Hepatocyte (in vitro differentiated cells): ENCODE measurements around the gene LRMDA. TPM values are rescaled to one million over a fixed set of nuclear protein-coding genes. Genes with fewer than 3 reads are reported as not detected.

Source experiments
- DNase-seq: peaks from one replicate; pipeline ENCODE4 v3.0.0-alpha.2; 2016; ENCODE audit warnings: low spot score
- H2AFZ ChIP-seq: fragments of 200-600 bp; sonication (generic); 2 replicates; pipeline ENCODE4 v1.6.0; 2016; ENCODE audit warnings: antibody characterized with exemption, mild to moderate bottlenecking
- H3K27ac ChIP-seq: fragments of 200-600 bp; sonication (generic); 2 replicates; pipeline ENCODE4 v1.5.1; 2016; ENCODE audit warnings: mild to moderate bottlenecking
- H3K27me3 ChIP-seq: fragments of 200-600 bp; sonication (generic); 2 replicates; pipeline ENCODE4 v1.6.1; 2016
- H3K36me3 ChIP-seq: fragments of 200-600 bp; sonication (generic); replicated peaks from 2 replicates; pipeline ENCODE4 v1.5.1; 2016; ENCODE audit warnings: low read depth; ENCODE audit not compliant: insufficient read depth
- H3K4me1 ChIP-seq: fragments of 200-600 bp; sonication (generic); 2 replicates; pipeline ENCODE4 v1.5.1; 2016; ENCODE audit warnings: mild to moderate bottlenecking, moderate library complexity; ENCODE audit not compliant: insufficient read depth
- H3K4me2 ChIP-seq: fragments of 200-600 bp; sonication (generic); 2 replicates; pipeline ENCODE4 v1.6.0; 2016
- H3K4me3 ChIP-seq: fragments of 200-600 bp; sonication (generic); 2 replicates; pipeline ENCODE4 v1.5.1; 2016; ENCODE audit warnings: mild to moderate bottlenecking
- H3K79me2 ChIP-seq: fragments of 200-600 bp; sonication (generic); 2 replicates; pipeline ENCODE4 v1.6.0; 2017; ENCODE audit warnings: mild to moderate bottlenecking
- H3K9me2 ChIP-seq: fragments of 200-600 bp; sonication (generic); replicated peaks from 2 replicates; pipeline ENCODE4 v1.6.0; 2017; ENCODE audit warnings: mild to moderate bottlenecking; ENCODE audit not compliant: insufficient read depth
- H3K9me3 ChIP-seq: fragments of 200-600 bp; sonication (generic); 2 replicates; pipeline ENCODE4 v1.5.1; 2016; ENCODE audit warnings: low read depth, mild to moderate bottlenecking
- H4K20me1 ChIP-seq: fragments of 200-600 bp; sonication (generic); 2 replicates; pipeline ENCODE4 v1.6.0; 2016; ENCODE audit warnings: mild to moderate bottlenecking; ENCODE audit not compliant: insufficient read depth, poor library complexity, severe bottlenecking
- EZH2 ChIP-seq: fragments of 200-600 bp; sonication (generic); IDR thresholded peaks from 2 replicates; pipeline ENCODE4 v1.6.1; 2016; ENCODE audit warnings: antibody characterized with exemption, mild to moderate bottlenecking, borderline replicate concordance
- EZH2phosphoT487 ChIP-seq: fragments of 200-600 bp; sonication (generic); IDR thresholded peaks from one replicate; pipeline ENCODE4 v1.6.1; 2018; ENCODE audit warnings: antibody characterized with exemption, mild to moderate bottlenecking, low read depth, moderate library complexity; ENCODE audit not compliant: unreplicated experiment, severe bottlenecking
- WGBS: methylation state at CpG from one replicate; pipeline ENCODE4 v1.1.6; 2016; ENCODE audit warnings: low lambda C conversion rate; ENCODE audit errors: missing lambda C conversion rate; 5-methylcytosine and 5-hydroxymethylcytosine counted together
- polyA plus RNA-seq: library from polyadenylated mRNA; unstranded; fragments of >200 nt; fragmentation: Nextera tagmentation; extraction: Ambion mirVana; gene quantifications from 2 replicates; pipeline ENCODE4 v1.2.1, GENCODE V29; 2016
- total RNA-seq: library from RNA; depleted of rRNA; stranded (reverse); fragments of >200 nt; gene quantifications from 2 replicates; pipeline ENCODE4 v1.2.3, GENCODE V29; 2014
- TF ChIP-seq, protein P1 (sequence below): fragments of 200-600 bp; sonication (generic); IDR thresholded peaks from 2 replicates; pipeline ENCODE4 v1.5.1; 2016; ENCODE audit warnings: antibody characterized with exemption, mild to moderate bottlenecking; ENCODE audit not compliant: poor library complexity

Gene LRMDA
- total and polyA plus RNA-seq, 2 experiments from 2014 or later = 5.6 to 15.7 TPM

- Histone ChIP-seq H3K9me3 (no peaks in the 10 kb centered on the region), H3K4me3 (no peak overlapping the region), H3K4me2 (no peak overlapping the region), H3K79me2 (no peaks in the 10 kb centered on the region), H3K27me3 (no peaks in the 10 kb centered on the region), H3K27ac (no peak overlapping the region), H3K36me3 (no peaks in the 10 kb centered on the region), H3K4me1 (no peaks in the 10 kb centered on the region), H3K9me2 (no peaks in the 10 kb centered on the region), H4K20me1 (no peaks in the 10 kb centered on the region), H2AFZ (no peak overlapping the region)
- TF ChIP-seq EZH2 (no peak), EZH2phosphoT487 (no peak)
- TF ChIP-seq, protein P1, sequence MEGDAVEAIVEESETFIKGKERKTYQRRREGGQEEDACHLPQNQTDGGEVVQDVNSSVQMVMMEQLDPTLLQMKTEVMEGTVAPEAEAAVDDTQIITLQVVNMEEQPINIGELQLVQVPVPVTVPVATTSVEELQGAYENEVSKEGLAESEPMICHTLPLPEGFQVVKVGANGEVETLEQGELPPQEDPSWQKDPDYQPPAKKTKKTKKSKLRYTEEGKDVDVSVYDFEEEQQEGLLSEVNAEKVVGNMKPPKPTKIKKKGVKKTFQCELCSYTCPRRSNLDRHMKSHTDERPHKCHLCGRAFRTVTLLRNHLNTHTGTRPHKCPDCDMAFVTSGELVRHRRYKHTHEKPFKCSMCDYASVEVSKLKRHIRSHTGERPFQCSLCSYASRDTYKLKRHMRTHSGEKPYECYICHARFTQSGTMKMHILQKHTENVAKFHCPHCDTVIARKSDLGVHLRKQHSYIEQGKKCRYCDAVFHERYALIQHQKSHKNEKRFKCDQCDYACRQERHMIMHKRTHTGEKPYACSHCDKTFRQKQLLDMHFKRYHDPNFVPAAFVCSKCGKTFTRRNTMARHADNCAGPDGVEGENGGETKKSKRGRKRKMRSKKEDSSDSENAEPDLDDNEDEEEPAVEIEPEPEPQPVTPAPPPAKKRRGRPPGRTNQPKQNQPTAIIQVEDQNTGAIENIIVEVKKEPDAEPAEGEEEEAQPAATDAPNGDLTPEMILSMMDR = no peak
- DNase-seq = no peak
- 90% methylated on average over 3 of the region's 3 CpGs for WGBS
Observed at GRCh38 chr10:76540786-76541185, 1109.4 kb downstream of the LRMDA start.

DNA sequence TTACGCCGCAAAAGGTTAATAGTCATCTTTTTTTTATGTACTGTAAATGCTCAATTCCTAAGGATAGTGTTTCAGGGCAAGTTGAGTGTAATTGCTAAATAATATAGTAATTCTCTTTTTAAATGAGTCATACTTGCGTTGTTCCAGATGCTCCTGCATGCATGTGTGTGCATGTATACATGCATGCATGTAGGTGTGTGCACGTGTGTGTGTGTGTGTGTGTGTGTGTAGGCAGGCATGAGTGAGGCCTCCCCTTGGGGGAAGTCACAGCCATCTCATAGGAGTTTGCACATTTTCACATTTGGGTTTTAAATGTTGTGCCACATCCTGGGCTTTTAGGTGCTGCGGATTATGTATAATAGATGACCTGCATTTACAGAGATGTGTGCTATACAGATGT is 1110.4 kb downstream of the LRMDA start:
- TF ChIP-seq EZH2phosphoT487 (no peak), EZH2 (no peak)
- TF ChIP-seq, protein P1 = no peak
- 77% methylated on average over 5 of the region's 5 CpGs for WGBS
- Histone ChIP-seq H2AFZ (no peak overlapping the region), H3K4me2 (no peak overlapping the region), H3K9me3 (no peaks in the 10 kb centered on the region), H3K4me3 (no peak overlapping the region), H3K9me2 (no peaks in the 10 kb centered on the region), H3K27me3 (no peaks in the 10 kb centered on the region), H3K79me2 (no peaks in the 10 kb centered on the region), H3K4me1 (no peaks in the 10 kb centered on the region), H4K20me1 (no peaks in the 10 kb centered on the region), H3K27ac (no peak overlapping the region), H3K36me3 (no peaks in the 10 kb centered on the region)
- DNase-seq = no peak

DNA sequence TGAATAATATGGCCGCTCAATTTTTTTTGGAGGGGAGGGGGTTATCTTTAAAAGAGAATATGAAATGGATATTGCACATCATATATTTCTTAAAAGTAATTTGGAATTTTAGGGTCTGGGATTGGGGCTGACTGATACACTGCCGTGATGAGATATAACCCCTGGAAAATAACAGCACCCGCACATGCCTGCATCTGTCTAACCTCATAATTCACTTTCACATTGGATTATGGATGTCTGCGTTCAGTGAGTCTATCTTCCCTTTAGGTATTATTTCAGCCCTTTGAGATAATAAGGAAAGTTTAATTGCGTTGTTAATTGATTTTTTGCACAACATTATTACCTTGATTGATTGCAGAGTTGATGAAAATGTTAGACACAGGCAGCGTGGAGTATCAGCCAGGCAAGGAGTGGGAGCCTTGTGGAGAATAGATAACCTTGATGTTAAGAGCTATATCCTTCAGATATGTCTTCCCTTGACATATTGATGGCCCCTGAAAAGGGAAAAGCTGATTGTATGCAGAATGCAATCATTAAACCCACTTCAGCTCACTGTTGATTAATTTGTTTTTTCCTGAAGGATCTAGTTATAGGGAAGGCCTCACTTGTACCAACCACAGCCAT is 1111.0 kb downstream of the LRMDA start:
- TF ChIP-seq, protein P1 = no peak
- TF ChIP-seq EZH2 = no peak
- no peak for TF ChIP-seq EZH2phosphoT487
- H3K9me2 ChIP-seq = no peaks in the 10 kb centered on the region
- DNase-seq = no peak
- H3K27ac ChIP-seq = no peak overlapping the region
- H3K36me3 ChIP-seq = no peaks in the 10 kb centered on the region
- no peaks in the 10 kb centered on the region for H3K4me1 ChIP-seq
- H3K9me3 ChIP-seq = no peaks in the 10 kb centered on the region
- no peak overlapping the region for H3K4me2 ChIP-seq
- H3K79me2 ChIP-seq = no peaks in the 10 kb centered on the region
- H4K20me1 ChIP-seq = no peaks in the 10 kb centered on the region
- no peak overlapping the region for H3K4me3 ChIP-seq
- no peaks in the 10 kb centered on the region for H3K27me3 ChIP-seq
- 89% methylated on average over 6 of the region's 6 CpGs for WGBS
- no peak overlapping the region for H2AFZ ChIP-seq

- H3K9me2 ChIP-seq = no peaks in the 10 kb centered on the region
- H3K27me3 ChIP-seq = no peaks in the 10 kb centered on the region
- H3K36me3 ChIP-seq = no peaks in the 10 kb centered on the region
- H3K4me2 ChIP-seq = no peak overlapping the region
- H3K79me2 ChIP-seq = no peaks in the 10 kb centered on the region
- no peak overlapping the region for H2AFZ ChIP-seq
- H3K4me3 ChIP-seq = no peak overlapping the region
- H3K27ac ChIP-seq = no peak overlapping the region
- no peaks in the 10 kb centered on the region for H3K9me3 ChIP-seq
- TF ChIP-seq EZH2 = no peak
- TF ChIP-seq, protein P1 = no peak
- no peak for TF ChIP-seq EZH2phosphoT487
- no peaks in the 10 kb centered on the region for H3K4me1 ChIP-seq
- no peaks in the 10 kb centered on the region for H4K20me1 ChIP-seq
- 96% methylated on average over 4 of the region's 4 CpGs for WGBS
- no peak for DNase-seq
Observed at GRCh38 chr10:76543655-76544054, 1112.2 kb downstream of the LRMDA start.
